DMS79 (cell line): ENCODE results near the gene BMP10.

ENCODE experiments used
- DNase-seq: peaks from one replicate; lab custom pipeline; 2025; lab: John Stamatoyannopoulos, UW

Gene BMP10

GRCh38 chr2:68817306-68817705, 53.9 kb downstream of the BMP10 start:
- DNase-seq = no peak
